ENCODE measurements around the gene NPTXR.

The NPTXR gene

DNA sequence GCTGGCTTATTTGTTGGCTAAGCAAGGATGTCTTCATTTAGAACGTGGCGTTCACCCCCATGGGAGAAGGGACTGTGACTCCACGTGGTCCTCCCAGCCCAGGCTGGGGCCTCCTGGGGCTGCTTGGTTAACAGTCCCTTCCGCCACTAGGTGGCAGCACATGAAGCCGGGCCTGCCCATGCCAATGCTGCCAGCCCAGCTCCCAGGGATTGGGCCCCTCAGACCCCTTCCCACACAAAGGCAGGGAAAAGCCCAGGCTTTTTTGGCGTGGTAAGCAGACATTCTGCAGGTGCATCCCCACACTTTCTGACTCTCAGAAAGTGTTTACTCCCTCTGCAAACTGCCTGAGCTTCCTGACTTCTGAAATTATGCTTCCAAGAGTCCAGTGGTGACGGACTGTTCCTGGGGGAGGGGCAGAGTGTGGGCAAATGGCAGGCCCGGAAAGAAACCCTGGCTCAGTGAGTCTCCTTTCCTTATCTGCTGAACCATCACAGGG is 25.1 kb upstream of the NPTXR start:
- no peak for DNase-seq (ENCODE audit: low read depth)

DNA sequence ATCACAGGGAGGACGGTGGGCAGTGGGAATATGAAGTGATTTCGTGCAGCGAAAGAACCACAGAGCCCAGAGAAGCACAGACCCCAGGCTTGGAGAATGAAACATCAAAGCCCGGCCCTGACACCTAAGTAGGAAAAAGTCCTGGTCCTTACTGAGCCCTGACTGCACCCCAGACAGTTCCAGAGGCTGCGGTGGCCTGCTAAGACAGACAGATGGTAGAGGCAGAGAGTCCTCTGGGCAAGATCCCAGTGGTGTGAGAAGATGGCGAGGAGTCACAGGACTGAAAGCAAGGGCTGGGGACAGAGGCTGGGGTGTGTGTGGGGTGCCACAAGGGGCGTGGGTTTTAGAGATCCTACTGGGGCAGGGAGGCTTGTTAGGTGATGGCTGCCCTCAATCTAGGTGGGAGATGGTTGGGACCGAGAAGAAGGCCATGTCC is 24.5 kb upstream of the NPTXR start:
- TF ChIP-seq, protein P1, sequence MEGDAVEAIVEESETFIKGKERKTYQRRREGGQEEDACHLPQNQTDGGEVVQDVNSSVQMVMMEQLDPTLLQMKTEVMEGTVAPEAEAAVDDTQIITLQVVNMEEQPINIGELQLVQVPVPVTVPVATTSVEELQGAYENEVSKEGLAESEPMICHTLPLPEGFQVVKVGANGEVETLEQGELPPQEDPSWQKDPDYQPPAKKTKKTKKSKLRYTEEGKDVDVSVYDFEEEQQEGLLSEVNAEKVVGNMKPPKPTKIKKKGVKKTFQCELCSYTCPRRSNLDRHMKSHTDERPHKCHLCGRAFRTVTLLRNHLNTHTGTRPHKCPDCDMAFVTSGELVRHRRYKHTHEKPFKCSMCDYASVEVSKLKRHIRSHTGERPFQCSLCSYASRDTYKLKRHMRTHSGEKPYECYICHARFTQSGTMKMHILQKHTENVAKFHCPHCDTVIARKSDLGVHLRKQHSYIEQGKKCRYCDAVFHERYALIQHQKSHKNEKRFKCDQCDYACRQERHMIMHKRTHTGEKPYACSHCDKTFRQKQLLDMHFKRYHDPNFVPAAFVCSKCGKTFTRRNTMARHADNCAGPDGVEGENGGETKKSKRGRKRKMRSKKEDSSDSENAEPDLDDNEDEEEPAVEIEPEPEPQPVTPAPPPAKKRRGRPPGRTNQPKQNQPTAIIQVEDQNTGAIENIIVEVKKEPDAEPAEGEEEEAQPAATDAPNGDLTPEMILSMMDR (IDR thresholded peaks at IDR 0.05; ENCODE audit: control insufficient read depth, extremely low read depth, insufficient read depth): no peak
- no peak overlapping the region for H3K4me3 ChIP-seq (ENCODE audit: low read depth, low read length)
- no peak for DNase-seq (ENCODE audit: low read depth)

More for the DNA sequence above, 25.1 kb upstream of the NPTXR start:
- H3K4me3 ChIP-seq (ENCODE audit: low read depth, low read length): no peak overlapping the region
- TF ChIP-seq, protein P1 (IDR thresholded peaks at IDR 0.05; ENCODE audit: control insufficient read depth, extremely low read depth, insufficient read depth): peak; percentile 89

DNA sequence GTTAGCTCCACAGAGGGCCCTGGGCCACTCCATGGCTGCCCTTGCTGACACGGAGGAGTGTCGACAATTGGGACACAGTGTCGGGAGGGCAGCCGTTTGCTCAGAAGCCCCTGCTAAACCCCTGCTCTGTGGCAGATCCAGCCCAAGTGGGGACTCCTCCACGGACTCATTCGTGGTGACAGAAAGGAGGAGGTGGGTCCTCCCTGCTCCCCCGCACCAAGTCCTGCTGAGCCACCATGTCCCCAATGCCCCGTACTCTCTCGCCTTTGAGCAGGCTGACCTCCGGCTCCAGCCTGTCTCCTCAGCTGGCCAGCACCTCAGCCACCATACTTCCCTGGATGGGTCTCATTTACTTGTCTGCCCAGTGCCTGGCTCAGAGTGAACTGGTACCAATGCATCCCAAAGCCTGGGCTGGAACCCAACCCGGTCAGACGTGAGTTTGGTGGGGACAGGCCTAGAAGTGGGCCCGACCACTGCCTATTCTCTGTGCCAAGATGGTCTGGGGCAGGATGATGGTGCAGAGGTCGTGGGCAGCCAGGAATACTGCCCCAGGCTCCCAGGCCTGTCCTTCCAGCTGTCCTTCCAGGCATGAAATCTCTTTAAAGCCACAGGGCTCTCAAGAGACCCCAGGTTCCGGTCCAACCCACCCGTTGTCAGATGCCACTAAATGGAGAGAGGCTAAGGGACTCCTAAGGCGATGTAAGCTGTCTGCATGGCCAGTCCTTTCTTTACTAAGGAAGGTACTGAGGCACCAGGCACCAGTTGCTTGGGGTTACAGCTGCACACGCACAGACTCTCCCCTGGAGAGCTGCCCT is 23.9 kb upstream of the NPTXR start:
- TF ChIP-seq, protein P1 (IDR thresholded peaks at IDR 0.05; ENCODE audit: control insufficient read depth, extremely low read depth, insufficient read depth): no peak
- no peak for DNase-seq (ENCODE audit: low read depth)
- no peak overlapping the region for H3K4me3 ChIP-seq (ENCODE audit: low read depth, low read length)

DNA sequence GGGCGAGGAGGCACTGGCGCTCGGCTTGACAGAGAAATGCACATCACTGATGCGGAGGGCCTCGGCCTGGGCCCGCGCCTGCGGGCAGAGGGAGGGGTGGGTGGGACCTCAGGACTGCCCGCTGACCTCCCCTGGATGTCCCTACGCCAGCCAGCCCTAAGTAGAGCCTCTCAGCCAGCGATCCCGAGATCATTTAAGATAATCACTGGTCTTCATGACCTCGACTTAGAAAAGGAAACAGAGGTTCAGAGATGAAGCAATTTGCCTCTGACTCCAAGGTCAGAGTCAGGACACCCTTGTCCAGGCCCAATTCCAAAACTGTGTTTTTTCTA is 23.3 kb upstream of the NPTXR start:
- H3K4me3 ChIP-seq (ENCODE audit: low read depth, low read length): no peak overlapping the region
- TF ChIP-seq, protein P1 (IDR thresholded peaks at IDR 0.05; ENCODE audit: control insufficient read depth, extremely low read depth, insufficient read depth): no peak
- DNase-seq (ENCODE audit: low read depth): no peak

DNA sequence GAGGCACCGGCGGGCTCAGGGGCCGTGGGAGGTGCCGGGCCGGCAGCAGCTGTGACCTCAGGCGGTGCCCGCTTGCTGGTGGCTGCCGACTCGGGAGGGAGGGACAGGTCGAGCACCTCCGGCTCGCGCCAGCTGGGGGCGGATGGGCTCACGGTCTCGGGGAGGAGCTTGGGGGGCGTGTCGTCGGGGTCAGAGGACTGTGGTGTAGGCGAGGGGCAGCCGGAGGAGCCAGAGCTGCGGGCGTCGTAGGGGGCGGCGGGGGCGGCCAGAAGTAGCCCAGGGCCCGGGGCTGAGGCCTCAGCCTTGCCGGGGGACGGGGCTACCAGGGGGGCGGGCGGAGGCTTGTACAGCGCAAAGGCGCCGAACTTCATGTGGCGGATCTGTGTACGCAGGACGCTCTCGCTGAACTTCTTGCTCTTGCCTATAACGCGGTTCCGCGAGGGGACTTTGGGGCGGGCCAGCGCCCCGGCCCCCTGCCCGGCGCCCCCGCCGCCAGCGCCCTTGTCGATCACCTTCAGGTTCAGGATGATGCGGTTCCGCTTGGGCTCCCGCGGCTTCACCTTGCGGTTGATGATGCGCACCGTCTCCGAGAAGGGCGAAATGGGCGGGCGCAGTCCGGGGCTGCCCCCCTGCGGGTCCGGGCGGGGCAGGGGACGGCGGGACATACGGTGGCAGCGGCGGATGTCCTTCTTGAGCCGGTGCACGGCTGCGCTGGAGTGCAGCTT is 22.7 kb upstream of the NPTXR start:
- H3K4me3 ChIP-seq (ENCODE audit: low read depth, low read length): no peak overlapping the region
- TF ChIP-seq, protein P1 (IDR thresholded peaks at IDR 0.05; ENCODE audit: control insufficient read depth, extremely low read depth, insufficient read depth): no peak
- DNase-seq (ENCODE audit: low read depth): no peak

DNA sequence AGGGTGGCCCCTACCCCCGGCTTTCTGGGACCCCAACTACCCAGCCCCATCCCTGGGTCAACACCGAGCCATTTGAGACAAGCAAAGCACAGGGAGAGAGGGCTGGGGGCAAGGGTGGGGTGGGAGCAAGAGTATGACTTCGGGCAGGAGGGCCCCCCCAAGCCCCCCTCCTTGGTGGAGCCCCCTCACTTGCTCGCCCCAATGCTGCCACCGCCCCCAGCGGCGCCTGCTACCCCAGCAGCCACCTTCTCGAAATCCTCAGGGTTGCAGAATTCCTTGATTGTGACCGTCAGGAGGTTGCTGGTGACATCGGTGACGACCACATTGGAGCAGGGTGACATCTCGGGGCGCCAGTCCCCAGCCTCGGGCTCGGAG is 22.2 kb upstream of the NPTXR start:
- no peak for DNase-seq (ENCODE audit: low read depth)
- TF ChIP-seq, protein P1 (IDR thresholded peaks at IDR 0.05; ENCODE audit: control insufficient read depth, extremely low read depth, insufficient read depth): no peak
- H3K4me3 ChIP-seq (ENCODE audit: low read depth, low read length): no peak overlapping the region

All from LNCaP clone FGC (cell line).